HK-2 (cell line): ENCODE data around the gene UBAC2.

Source experiments
- DNase-seq: peaks from one replicate; pipeline ENCODE4 v3.0.0-alpha.2; 2018; ENCODE audit not compliant: unreplicated experiment

UBAC2 gene

GRCh38 chr13:99435116-99435515 lies 234.5 kb downstream of the UBAC2 start:
- no peak for DNase-seq

- DNase-seq: peak; percentile 33
These were observed 235.3 kb downstream of the UBAC2 start for GRCh38 chr13:99435998-99436397.
